ENCODE data around the gene MICALL1.

MICALL1 gene

DNA sequence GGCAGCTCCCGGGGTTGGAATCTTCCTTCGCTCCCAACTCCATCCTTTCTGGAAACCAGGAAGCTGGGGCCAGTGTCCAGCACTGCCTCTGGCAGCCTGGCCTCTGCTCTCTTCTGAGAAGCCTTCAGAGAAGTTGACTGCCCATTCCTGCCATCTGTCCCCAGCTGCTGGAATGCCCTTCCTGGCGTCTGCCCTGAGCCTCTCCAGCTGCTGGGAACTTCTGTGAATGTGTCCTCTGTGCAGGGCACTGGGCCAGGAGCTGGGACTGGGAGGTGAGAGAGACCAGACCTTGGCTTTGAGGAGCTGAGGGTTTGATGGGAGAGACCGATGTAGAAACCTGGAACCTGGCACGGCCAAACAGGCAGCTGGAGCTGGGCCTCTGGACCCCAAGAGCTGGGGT, 84.2 kb downstream of the MICALL1 start:
- Histone ChIP-seq H3K9me3 (ENCODE audit: severe bottlenecking) (no peaks in the 10 kb centered on the region), H3K36me3 (ENCODE audit: low read depth) (no peaks in the 10 kb centered on the region), H3K4me1 (ENCODE audit: insufficient read depth, poor library complexity, severe bottlenecking) (no peaks in the 10 kb centered on the region), H3K4me3 (ENCODE audit: severe bottlenecking) (no peak overlapping the region), H3K27ac (ENCODE audit: poor library complexity, severe bottlenecking) (no peak overlapping the region), H3K27me3 (ENCODE audit: insufficient read depth, poor library complexity, severe bottlenecking) (no peaks in the 10 kb centered on the region)
- DNase-seq (ENCODE audit: low spot score) (no peak), ATAC-seq (ENCODE audit: low read depth) (no peak)
- TF ChIP-seq, protein P1, sequence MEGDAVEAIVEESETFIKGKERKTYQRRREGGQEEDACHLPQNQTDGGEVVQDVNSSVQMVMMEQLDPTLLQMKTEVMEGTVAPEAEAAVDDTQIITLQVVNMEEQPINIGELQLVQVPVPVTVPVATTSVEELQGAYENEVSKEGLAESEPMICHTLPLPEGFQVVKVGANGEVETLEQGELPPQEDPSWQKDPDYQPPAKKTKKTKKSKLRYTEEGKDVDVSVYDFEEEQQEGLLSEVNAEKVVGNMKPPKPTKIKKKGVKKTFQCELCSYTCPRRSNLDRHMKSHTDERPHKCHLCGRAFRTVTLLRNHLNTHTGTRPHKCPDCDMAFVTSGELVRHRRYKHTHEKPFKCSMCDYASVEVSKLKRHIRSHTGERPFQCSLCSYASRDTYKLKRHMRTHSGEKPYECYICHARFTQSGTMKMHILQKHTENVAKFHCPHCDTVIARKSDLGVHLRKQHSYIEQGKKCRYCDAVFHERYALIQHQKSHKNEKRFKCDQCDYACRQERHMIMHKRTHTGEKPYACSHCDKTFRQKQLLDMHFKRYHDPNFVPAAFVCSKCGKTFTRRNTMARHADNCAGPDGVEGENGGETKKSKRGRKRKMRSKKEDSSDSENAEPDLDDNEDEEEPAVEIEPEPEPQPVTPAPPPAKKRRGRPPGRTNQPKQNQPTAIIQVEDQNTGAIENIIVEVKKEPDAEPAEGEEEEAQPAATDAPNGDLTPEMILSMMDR (IDR thresholded peaks at IDR 0.05; ENCODE audit: poor library complexity, severe bottlenecking), result no peak

DNA sequence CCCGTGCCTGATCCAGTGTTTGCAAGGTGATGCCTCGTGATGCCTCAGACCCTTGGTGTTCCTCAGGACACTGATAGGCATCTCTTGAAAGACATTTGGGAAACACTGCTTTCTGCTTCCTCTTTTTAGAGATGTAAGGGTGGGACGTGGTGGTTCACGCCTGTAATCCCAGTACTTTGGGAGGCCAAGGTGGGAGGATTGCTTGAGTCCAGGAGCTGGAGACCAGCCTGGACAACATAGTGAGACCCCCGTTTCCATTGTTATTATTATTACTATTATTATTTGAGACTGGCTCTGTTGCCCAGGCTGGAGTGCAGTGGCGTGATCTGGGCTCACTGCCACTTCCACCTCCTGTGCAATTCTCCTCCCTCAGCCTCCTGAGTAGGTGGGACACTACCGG, 84.8 kb downstream of the MICALL1 start:
- ATAC-seq (ENCODE audit: low read depth) (no peak), DNase-seq (ENCODE audit: low spot score) (no peak)
- no peak overlapping the region for H3K27ac ChIP-seq (ENCODE audit: poor library complexity, severe bottlenecking)
- H3K4me1 ChIP-seq (ENCODE audit: insufficient read depth, poor library complexity, severe bottlenecking), result no peaks in the 10 kb centered on the region
- H3K27me3 ChIP-seq (ENCODE audit: insufficient read depth, poor library complexity, severe bottlenecking), result no peaks in the 10 kb centered on the region
- no peaks in the 10 kb centered on the region for H3K36me3 ChIP-seq (ENCODE audit: low read depth)
- no peaks in the 10 kb centered on the region for H3K9me3 ChIP-seq (ENCODE audit: severe bottlenecking)
- H3K4me3 ChIP-seq (ENCODE audit: severe bottlenecking), result no peak overlapping the region
- TF ChIP-seq, protein P1 (IDR thresholded peaks at IDR 0.05; ENCODE audit: poor library complexity, severe bottlenecking), result no peak

DNA sequence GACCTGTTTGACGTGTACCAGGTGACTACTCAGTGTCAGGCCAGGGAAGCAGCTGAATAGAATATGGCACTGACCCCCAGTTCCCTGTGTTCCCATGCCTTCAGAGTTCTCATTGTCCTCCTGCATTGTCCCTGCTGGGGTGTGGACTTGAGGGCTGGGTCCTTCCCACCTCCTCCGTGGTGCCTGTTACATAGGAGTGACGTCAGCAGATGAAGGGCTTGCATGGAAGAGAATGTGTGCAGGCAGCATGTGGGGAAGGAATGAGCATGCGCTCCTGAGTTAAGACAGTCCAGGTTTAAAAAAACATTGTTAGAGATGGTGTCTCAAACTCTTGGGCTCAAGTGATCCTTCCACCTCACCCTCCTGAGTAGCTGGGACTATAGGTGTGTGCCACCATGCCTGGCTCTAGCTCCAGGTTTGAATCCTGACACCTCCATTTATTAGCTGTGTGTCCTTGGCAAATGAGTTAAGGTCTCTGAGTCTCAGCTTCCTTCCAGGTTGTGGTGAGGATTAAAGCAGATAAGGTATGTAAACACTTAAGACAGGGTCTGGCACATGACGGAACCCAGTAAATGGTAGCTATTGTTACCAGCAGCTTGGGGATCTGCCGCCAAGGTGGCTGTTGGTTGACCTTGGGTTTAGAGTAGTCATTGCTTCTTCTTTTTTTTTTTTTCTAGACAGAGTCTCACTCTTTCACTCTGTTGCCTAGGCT, 85.8 kb downstream of the MICALL1 start:
- no peaks in the 10 kb centered on the region for H3K4me1 ChIP-seq (ENCODE audit: insufficient read depth, poor library complexity, severe bottlenecking)
- H3K27ac ChIP-seq (ENCODE audit: poor library complexity, severe bottlenecking), result no peak overlapping the region
- TF ChIP-seq, protein P1 (IDR thresholded peaks at IDR 0.05; ENCODE audit: poor library complexity, severe bottlenecking), result no peak
- H3K9me3 ChIP-seq (ENCODE audit: severe bottlenecking), result no peaks in the 10 kb centered on the region
- H3K36me3 ChIP-seq (ENCODE audit: low read depth), result no peaks in the 10 kb centered on the region
- H3K27me3 ChIP-seq (ENCODE audit: insufficient read depth, poor library complexity, severe bottlenecking), result no peaks in the 10 kb centered on the region
- no peak overlapping the region for H3K4me3 ChIP-seq (ENCODE audit: severe bottlenecking)
- ATAC-seq (ENCODE audit: low read depth) (no peak), DNase-seq (ENCODE audit: low spot score) (no peak)
